Measurements from ENCODE around the gene EDDM13.
"Not testable (repeated sequence)": the region's sequence is repeated elsewhere in the genome, so short reads cannot be mapped to it uniquely, and the experiment has no call there.

Gene EDDM13

DNA sequence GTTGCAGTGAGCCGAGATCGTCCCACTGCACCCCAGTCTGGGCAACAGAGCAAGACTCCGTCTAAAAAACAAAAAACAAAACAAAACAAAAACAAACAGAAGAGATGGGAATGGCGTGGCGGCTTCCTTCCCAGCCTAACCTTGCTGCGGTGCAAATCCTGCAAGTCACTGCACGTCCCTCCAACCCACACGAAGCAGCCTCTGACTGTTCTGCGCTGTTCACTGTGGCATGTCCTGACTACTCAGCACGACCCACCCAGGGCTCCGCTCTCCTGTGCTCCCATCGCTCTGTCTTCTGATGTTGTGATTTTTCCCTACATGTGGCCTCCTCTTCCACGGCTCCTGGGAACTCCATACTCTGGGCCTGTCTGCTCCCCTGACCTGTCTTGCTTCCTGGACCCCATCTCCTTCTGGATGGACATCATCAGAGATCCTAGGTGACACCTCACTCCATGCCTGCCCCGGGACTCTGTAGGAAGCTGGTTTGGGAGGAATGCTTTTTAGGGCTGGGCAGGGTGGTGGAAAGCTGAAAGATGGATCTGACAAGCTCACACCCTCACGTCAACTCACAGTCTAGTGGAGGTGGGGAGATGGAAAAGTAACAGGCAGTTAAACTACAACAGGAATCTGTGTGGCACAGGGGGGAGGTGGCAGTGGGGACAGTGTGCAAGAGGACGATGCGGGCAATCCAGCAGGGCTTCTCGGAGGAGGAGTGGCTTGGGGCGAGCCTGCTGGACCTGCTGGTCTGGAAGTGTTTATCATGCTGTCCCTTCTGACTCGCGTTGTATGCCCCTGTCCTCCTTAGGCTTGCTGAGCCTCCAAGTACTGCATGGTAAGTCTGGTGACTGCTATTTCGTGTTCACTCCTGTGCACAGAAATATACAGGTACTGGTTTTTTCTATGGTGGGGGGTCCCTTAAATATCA, 23.2 kb downstream of the EDDM13 start:
- DNase-seq = no peak

DNA sequence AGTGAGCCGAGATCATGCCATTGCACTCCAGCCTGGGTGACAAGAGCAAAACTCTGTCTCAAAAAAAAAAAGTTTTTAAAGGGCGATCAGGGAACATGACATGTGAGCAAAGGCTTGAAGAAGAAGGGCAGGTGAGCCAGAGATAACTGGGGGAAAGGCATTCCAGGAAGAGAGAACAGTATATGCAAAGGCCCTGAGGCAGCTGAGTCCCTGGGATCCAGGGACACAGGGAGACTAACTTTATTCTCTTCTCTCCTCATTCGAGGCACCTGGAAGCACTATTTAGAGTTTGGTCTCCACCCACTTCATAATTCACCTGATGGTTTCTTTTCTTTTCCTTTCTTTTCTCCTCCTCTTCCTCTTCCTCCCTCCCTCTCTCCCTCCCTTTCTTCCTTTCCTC, 24.5 kb downstream of the EDDM13 start:
- DNase-seq = no peak

DNA sequence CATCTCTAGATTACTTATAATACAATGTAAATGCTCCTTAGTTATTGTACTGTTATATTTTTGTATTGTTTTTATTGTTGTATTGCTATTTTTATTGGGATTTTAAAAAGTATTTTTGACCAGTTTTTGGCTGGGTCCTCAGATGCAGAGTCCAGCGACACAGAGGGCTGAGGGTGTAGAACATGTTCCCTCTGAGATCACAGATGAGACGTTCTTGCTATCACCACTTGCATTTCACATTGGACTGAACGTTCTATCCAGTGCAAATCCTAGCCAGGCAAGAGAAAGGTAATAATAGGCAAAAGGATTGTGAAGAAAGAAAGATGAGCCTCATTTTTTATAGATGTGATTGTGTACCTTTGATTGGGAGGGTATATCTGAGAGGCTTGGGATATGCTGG, 27.1 kb downstream of the EDDM13 start:
- no peak for DNase-seq

DNA sequence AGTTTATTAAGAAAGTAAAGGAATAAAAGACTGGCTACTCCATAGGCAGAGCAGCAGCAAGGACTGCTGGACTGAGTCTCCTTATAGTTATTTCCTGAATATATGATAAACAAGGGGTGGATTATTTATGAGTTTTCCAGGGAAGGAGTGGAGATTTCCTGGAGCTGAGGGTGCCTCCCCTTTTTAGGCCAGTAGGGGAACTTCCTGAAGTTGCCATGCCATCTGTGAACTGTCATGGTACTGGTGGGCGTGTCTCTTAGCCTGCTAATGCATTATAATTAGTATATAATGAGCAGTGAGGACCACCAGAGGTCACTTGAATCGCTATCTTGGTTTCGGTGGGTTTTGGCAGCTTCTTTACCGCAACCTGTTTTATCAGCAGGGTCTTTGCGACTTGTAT, 28.6 kb downstream of the EDDM13 start:
- no peak for DNase-seq

DNA sequence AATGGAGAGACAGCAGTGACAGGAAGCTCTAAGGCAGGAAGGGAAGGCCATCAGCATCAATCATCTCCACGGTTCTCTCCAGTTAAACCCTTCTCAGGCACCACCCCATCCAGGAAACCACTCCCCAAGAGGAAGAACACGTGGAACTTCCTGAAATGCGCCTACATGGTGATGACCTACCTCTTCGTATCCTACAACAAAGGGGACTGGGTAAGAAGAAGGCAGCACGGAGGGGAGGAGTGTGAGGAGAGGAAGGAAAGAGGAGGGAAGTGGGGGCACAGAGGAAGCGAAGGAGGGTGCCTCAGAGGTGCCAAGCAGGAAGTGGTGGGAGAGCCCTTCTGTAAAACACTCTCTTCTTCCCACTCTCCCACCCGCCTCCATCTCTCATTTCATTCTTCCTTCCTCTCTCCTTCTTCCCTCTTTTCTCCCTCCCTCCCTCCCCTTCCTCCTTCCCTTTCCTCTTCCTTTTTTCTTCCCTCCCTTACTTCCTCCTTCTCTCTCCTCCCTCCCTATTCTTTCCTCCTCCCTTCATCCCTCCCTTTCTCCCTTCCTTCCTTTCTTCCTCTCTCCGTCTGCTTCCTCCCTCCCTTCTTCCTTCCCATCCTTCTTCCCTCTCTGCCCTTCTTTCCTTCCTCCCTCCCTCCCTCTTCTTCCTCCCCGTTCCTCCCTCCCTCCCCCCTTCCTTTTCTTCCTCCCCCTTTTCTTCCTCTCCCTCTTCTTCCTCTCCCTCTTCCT, 29.5 kb downstream of the EDDM13 start:
- DNase-seq = no peak

DNA sequence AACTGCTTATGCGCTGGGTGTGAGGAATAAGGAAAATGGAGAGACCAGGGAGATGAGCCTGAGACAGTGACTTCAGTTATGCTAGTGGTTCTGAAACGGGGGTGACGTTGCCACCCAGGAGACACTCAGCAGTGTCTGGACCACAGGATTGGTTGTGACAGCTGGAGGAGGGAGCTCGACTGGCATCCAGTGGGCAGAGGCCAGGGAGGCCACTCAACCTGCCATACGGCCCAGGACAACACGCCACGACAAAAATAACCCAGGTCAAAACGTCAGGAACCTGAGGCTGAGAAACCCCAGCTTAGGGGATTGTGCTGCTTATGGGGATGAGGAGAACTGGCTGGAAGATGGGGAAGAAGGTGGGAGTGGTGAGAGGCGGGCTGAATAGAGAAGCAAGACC, 31.7 kb downstream of the EDDM13 start:
- no peak for DNase-seq

DNA sequence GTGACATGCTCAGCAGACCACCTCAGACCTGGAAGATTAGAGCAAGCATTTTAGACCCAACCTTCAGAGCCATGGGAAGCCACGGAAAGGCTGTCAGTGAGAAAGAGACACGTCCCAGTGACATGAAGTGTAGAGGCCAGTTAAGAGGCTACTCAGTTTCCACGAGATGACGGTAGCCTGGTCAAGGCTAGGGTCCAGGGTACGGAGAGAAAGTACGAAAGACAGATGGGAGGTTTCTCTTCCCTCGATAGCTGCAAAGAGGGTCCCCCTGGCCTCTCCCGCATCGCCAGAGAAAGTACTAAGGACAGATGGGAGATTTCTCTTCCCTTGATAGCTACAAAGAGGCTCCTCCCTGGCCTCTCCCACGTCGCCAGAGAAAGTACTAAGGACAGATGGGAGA, 33.5 kb downstream of the EDDM13 start:
- no peak for DNase-seq

DNA sequence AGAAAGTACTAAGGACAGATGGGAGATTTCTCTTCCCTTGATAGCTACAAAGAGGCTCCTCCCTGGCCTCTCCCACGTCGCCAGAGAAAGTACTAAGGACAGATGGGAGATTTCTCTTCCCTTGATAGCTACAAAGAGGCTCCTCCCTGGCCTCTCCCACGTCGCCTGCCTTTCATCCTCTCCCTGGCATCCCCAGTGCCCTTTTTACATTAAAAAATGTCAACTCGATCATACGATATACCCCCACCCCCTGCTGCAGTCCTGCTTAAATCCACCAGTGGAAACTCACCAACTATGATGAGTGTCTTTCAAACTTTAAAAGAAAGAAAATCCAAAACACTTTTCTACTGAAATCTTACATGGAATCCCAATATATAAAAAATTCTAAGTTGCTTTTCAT, 34.5 kb downstream of the EDDM13 start:
- not testable (repeated sequence) for DNase-seq

DNA sequence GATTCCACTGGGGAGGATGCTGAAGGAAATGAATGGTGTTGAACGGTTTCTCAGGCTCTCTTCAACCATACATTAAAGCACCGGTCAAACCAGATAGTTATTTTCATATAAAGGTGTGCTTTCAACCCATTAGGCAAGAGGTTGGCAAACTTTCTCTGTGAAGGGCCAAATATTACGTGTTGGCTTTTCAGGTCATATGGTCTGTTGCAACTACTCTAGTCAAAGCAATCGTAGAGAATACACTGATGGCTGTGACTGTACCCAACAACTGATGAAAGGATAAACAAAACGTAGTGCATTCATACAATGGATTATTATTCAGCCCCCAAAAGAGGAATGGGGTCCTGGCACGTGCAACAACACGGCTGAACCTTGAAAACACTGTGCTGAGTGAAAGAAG, 36.2 kb downstream of the EDDM13 start:
- no peak for DNase-seq

DNA sequence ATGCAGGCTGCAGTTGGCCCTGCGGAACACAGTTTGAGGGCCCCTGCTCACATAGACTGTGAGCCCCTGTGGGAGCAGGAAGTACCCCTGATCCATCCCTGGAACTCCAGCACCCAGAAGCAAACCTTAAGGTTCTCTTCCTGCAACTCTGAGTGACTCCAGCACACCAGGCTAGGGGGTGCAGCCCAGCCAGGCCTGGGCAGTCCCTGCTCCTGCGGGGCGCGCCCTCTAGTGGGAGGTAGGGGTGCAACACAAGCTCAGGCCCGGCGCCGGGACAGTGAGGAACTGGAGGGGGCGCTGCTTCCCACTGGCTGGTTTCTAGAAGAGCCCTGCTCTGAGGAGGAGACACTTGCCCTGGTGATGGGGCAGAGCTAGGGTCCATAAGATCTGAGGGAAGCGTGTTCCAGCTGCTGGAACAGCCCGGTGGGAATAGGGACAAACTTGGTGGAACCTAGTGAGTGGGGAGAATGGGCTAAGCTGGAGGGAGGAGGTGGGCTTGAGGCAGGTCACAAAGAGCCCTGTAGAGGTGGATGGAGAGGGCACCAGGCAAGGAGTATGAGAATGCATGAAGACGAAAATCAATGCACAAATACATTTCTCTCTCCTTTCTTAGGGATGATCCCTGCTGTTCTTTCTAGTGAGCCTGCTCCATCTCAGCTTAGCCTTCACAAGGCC, 37.1 kb downstream of the EDDM13 start:
- peak; percentile 21 for DNase-seq

DNA sequence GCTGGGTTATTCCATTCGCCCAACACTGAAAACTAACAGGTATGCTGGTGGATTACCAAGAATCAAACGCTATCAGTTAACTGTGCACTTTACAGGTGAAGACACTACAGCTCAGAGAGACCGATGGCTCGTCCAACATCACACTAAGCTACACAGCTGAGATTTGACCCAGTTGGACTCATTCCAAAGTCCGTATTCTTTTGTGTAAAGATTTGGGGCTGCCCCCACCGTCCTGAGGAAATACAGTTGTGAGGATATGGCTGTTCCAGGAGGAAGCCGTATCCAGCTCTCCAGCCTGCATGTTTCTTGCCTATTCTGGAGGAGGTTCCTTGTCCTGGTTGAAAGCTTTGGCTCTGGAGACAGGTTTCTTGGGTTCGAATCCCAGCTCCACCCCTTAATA, 37.9 kb downstream of the EDDM13 start:
- DNase-seq = no peak

DNA sequence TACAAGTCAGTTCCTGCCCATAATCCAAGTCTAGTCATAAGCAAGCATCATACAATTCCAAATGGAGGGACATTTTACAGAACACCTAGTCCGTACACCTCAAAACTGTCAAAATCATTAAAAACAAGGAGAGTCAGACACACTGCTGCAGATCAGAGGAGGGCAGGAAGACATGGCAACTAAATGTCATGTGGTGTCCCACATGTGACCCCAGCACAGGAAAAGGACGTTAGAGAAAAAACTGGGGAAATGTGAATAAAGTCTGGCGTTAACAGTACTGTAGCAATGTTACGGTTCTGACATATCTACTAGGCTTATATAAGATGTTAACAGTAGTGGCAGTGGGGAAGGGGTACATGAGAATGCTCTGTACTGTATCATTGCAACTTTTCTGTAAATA, 39.8 kb downstream of the EDDM13 start:
- DNase-seq = no peak

DNA sequence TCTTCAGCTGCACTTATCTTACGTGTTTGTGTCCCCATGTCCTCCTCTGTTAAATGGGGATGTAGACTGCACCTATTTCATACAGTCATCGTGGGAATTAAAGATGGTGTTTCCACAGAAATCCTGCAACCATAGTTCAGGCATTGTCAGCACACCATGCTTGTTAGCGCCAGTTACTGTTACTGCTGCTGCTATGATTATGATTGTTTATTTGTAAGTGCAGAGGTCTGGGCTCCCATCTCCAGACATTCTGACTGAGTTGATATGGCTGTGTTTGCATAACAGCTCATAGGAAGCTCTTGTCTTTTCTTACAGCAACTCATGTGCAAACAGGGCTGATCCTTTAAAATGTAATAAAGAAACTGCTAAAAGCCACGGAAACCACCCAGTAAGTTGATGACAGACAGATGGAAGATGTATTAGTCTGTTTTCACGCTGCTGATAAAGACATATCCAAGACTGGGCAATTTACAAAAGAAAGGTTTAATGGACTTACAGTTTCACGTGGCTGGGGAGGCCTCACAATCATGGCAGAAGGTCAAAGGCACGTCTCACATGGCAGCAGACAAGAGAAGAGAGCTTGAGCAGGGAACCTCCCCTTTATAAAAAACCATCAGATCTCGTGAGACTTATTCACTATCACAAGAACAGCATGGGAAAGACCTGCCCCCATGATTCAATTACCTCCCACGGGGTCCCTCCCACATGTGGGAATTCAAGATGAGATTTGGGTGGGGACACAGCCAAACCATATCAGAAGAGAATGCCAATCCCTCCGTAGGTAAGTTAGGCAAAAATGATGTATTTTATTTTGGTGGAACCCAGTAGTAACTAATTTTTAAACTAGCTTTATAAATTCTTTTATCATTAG, 40.5 kb downstream of the EDDM13 start:
- DNase-seq = no peak

DNA sequence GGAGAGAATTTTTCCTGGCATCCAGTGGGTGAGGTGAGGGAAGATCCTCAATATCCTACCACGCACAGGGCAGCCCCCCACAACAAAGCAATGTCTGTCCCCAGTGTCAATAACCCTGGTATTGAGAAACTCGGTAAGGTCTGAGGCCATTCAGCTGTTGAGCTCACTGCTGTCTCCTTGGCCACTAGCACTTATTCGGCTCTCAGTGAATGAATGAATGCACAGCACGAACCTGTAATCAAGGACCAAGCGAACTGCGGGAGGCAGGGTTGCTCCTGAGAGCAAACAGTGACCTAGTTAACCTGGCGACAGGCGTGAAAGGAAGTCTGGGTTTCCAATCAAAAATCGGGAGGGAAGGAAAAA, 41.5 kb downstream of the EDDM13 start:
- DNase-seq = peak; percentile 81

DNA sequence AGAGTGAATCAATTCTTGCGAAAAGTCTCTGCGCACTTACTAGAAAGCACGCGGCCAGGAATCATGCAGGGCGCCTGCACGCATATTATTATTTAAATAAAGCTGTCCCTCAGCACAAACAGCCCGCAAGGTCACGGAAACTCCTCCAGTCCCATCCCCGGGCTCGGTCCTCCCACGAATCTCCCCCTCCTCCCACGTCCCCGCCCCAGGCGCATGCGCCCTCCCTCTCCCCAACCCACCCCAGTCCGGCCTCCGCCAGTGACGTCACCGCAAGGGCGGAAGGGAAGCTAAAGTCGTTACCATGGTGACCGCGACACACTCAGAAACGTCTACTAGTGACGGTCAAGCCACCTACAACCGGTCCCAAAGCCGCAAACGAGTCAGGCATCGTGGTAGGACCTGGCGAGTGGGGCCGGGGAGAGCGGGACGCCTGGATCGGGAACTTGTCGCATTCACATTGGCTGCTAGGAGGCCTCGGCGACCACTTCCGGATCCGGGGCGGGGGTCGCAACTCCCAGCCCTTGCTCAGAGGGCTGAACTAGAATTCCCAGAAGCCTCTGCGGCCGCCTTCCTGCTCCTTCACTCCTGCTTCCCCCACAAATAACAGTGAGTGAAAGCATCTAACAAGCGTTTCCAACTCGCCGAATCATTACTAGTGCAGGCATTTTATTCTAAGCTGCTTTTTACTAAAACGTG, 42.0 kb downstream of the EDDM13 start, which contains the start of gene ZSCAN5A:
Gene ZSCAN5A, minus strand, starts transcription at position 459 of the 696 bp plus-strand sequence. CDS start 89,793 bp downstream, outside the sequence.
- peak; percentile 99 for DNase-seq

DNA sequence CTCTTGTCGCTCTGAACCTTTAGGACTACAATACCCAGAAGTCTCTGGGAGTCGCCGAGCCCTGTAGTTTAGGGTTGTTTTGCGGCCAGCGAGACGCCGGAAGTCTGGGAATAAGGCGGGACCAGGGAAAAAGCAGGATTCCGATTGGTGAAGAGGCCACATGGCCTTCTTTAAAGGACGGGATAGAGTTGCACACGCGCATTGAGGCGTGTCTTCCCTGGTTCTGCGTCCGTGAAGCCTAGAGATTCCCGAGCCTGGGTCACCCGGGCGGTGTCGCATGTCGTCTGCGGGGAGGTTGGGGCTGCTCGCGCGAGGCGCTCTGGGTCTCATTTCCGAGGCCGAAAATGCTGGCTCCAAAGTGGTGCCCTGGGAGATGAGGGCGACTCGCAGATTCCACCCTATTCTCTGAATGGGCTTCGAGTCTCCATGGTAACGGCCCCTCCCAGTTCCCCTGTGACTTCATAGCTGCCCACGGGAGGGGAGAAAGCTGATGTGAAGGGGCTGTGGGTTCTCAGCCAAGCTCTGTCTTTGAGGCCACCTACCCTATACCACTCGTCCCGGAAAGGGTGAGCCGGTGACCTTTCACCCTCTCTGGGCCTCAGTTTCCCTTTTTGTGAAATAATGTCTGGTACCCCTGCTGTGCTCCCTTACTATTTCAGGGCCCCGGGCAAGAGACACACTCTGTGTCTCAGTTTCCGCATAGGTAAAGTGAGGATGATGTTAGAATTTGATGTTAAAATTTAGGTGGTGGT, 42.7 kb downstream of the EDDM13 start:
- DNase-seq = peak; percentile 98

DNA sequence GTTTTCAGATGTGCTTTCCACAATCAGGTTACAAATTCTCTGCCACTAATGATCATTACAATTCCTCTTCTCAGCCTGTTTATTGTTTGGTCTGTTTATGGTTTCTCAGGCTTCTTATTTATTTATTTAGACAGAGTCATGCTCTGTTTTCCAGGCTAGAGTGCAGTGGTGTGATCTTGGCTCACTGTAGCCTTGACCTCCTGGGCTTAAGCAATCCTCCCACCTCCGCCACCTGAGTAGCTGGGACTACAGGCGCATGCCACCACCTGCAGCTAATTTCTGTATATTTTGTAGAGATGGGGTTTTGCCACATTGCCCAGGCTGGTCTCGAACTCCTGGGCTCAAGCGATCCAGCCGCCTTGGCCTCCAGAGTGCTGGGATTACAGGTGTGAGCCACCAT, 44.2 kb downstream of the EDDM13 start:
- DNase-seq = no peak

DNA sequence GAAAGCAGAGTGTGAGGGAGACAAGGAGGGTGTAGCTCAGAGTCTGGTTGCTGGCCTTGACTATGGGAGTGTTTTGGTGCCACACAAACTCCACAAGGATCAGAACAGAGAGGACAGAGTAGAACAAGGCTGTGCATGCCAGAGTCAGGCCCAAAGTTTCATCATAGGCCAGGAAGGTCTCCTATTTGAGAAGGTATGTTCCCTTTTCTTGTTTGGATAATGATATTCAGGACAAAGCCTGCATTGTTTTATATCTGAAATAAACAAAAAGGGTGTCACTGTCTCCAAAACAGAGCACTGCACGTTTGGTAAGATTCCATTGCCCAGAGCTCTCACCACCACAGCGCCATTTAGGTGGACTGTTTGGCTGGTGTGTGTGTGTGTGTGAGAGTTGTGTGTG, 45.2 kb downstream of the EDDM13 start:
- DNase-seq = no peak

DNA sequence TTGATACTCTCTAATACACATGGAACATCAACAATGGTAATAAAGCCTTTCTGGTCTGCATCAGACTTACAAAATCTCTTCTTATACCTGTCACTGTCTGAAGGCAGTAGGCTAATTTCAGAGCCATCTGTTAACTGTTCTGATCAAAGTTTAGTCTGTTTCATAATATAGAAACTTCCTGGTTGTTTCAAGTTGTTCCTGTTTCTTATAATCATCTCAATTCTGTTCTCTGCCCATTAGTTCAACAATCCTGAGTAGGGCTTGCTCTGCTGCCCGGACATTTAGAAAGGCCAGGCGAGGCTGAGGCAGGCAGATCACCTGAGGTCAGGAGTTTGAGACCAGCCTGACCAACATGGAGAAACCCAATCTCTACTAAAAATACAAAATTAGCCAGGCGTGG, 47.4 kb downstream of the EDDM13 start:
- no peak for DNase-seq

DNA sequence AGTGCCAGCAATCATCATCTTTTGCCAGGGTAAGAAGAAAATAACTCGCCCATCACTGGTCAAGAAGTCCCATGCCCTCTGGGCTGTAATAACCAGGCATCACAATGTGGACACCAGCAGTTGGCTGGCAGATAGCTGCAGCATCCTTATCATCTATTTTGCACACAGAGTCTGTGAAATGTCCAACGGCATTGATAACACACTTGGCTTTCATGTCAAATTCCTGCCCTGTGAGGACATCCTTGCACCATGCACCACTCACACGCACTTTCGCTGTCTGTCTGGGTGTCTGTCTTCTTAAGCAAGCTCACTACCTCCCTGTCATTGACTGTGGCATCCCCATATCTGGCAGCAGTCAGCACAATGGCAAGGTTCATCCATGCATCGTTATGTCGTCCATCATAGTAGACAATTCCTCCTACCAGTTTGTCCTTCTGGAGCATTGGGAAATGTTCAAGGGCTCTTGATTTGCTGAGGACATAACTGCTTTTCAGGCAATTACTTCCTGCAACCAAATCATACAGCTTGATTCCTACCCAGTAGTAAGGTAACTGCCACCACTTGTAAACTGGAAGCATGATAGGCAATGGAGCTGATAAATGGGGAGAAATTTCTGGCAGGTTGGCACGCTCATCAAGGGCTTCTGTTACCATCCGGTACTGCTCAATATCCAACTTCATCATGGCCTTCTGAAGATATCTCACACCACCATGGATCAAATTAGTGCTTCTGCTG, 48.9 kb downstream of the EDDM13 start:
- no peak for DNase-seq
